Neuron (in vitro differentiated cells): ENCODE data around the gene GDPD3.

Experiments
- H2AFZ ChIP-seq: one replicate; pipeline ENCODE4 v1.6.1; 2013; ENCODE audit warnings: low read depth, mild to moderate bottlenecking, inconsistent platforms, low read length, moderate library complexity
- H3K27me3 ChIP-seq: one replicate; pipeline ENCODE4 v1.6.1; 2013; ENCODE audit warnings: low read length; ENCODE audit not compliant: insufficient read depth
- H3K36me3 ChIP-seq: one replicate; pipeline ENCODE4 v1.6.1; 2013; ENCODE audit warnings: low read length; ENCODE audit not compliant: insufficient read depth
- H3K4me1 ChIP-seq: one replicate; pipeline ENCODE4 v1.6.1; 2013; ENCODE audit warnings: low read length; ENCODE audit not compliant: insufficient read depth
- H3K4me3 ChIP-seq: 2 replicates; pipeline ENCODE4 v1.5.1; 2013; ENCODE audit warnings: mild to moderate bottlenecking, low read length, moderate library complexity
- H3K9me3 ChIP-seq: one replicate; pipeline ENCODE4 v1.6.1; 2013; ENCODE audit warnings: low read length

GDPD3 gene

DNA sequence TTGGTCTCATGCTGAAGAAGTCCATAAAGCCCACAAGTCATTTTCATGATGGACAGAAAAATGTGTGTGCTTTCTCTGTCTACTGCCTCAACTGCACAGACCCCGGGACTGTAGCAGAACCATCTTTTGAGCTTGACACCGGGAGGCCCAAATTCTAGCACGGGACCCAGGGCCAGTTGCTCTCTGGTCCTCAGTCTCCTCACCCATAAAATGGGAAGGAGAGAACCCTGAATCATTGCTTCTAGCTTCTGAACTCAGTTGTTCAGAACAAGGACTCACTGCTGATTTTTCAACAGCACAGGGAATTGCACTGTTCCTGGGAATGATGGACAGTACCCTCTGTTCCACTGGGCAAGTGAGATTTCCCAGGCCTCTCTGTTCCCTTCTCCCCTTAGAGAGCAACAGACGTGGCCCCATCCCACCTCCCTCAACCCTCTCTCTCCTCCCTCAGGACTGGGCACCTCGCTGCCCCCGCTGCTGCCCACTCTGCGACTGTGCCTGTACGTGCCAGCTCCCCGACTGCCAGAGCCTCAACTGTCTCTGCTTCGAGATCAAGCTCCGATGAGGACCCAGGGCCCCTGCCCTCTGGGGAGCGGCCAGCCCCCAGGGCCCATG is 50.0 kb downstream of the GDPD3 start:
- Histone ChIP-seq H2AFZ (no peak overlapping the region), H3K4me1 (peaks cover 30% of the 10 kb centered on the region), H3K36me3 (peaks cover 22% of the 10 kb centered on the region), H3K27me3 (no peaks in the 10 kb centered on the region), H3K4me3 (no peak overlapping the region), H3K9me3 (no peaks in the 10 kb centered on the region)

DNA sequence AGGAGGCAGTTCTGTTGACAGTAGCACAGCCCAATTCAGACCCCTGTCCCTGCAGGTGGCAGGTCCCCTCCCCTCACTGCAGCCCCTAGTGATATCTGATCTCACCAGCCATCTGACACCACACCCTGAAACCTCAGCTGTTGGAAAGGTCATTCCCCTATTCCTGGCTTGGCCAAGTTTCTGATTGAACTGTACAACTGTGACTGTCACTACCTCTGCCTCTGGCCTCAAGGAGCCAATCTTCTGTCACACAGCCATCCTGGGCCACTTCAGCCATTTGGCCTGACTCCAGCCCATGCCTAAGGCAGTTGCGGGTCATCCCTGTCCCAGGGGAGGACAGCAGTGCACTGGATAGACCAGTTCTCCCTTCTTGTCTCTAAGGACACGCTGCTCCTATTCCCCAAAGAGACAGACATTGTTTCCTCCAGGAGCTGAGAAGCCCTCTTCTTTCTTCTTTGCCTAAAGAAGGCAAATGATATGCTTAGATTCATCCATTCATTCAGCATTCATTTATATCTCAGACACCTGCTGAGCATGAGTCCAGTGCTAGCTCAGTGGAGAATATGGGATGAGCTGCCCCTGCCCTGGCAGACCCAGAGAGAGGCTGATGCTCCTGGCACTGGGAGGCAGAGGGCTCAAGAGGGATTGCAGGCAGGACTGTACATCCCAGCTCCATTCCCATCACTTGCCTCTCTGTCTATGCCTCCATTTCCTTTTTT is 52.3 kb downstream of the GDPD3 start:
- Histone ChIP-seq H3K36me3 (peaks cover 11% of the 10 kb centered on the region), H3K4me1 (peaks cover 19% of the 10 kb centered on the region), H2AFZ (no peak overlapping the region), H3K4me3 (no peak overlapping the region), H3K27me3 (no peaks in the 10 kb centered on the region), H3K9me3 (no peaks in the 10 kb centered on the region)

GRCh38 chr16:30060346-30060745 is 53.0 kb downstream of the GDPD3 start:
- peaks cover 19% of the 10 kb centered on the region for H3K4me1 ChIP-seq
- H2AFZ ChIP-seq, result no peak overlapping the region
- H3K27me3 ChIP-seq, result no peaks in the 10 kb centered on the region
- H3K36me3 ChIP-seq, result peaks cover 11% of the 10 kb centered on the region
- H3K4me3 ChIP-seq, result no peak overlapping the region
- no peaks in the 10 kb centered on the region for H3K9me3 ChIP-seq

- Histone ChIP-seq H3K4me3 (no peak overlapping the region), H3K4me1 (peaks cover 8% of the 10 kb centered on the region), H3K9me3 (no peaks in the 10 kb centered on the region), H2AFZ (no peak overlapping the region), H3K36me3 (peaks cover 9% of the 10 kb centered on the region), H3K27me3 (no peaks in the 10 kb centered on the region)
Measured at GRCh38 chr16:30054959-30055553, 58.3 kb downstream of the GDPD3 start.
